ENCODE data around the gene ENPP4.

DNA sequence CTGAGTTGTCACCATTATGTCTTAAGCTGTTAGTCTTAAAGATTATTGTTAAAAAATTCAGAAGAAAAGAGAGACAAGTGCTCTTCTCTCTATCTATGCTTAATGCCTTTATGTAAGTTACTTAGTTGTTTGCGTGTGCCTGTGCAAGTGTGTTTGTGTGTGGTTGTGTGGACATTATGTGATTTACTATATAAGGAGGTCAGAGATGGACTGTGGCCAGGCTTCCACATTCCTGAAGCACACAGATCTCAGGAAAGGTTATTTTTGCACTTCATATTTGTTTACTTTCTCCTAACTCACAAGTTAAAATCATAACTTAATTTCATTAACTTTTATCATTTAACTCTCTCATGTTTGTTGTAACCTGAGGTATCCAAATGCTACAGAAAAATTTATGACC is 14.5 kb downstream of the ENPP4 start:
- TF ChIP-seq CTCF (IDR thresholded peaks at IDR 0.05; ENCODE audit: low read depth, low read length, poor library complexity, severe bottlenecking): no peak
- no peak for TF ChIP-seq EZH2phosphoT487 (IDR thresholded peaks at IDR 0.05; ENCODE audit: borderline replicate concordance, low read length)

All from DOHH2 (cell line).